MM.1S (cell line): ENCODE results near the gene MOXD1.

Experiments
- DNase-seq: peaks from one replicate; pipeline ENCODE4 v3.0.0-alpha.2; 2015
- H2AFZ ChIP-seq: fragments of 300-600 bp; sonication (generic); 2 replicates; pipeline ENCODE4 v1.6.0; 2016; ENCODE audit warnings: antibody characterized with exemption, low read length
- H3F3A ChIP-seq: fragments of 300-600 bp; sonication (generic); 2 replicates; pipeline ENCODE4 v1.6.1; 2016; ENCODE audit warnings: mild to moderate bottlenecking, antibody characterized with exemption, low read length, moderate library complexity, mixed read lengths; ENCODE audit not compliant: insufficient read depth
- H3K27ac ChIP-seq: fragments of 300-600 bp; sonication (generic); 2 replicates; pipeline ENCODE4 v1.5.1; 2016; ENCODE audit warnings: mild to moderate bottlenecking, low read length
- H3K27me3 ChIP-seq: fragments of 300-600 bp; sonication (generic); replicated peaks from 2 replicates; pipeline ENCODE4 v1.6.0; 2016; ENCODE audit warnings: low read length; ENCODE audit not compliant: insufficient read depth
- H3K36me3 ChIP-seq: fragments of 300-600 bp; sonication (generic); replicated peaks from 2 replicates; pipeline ENCODE4 v1.6.1; 2016; ENCODE audit warnings: mild to moderate bottlenecking, low read length, mixed read lengths; ENCODE audit not compliant: insufficient read depth
- H3K4me1 ChIP-seq: fragments of 300-600 bp; sonication (generic); 2 replicates; pipeline ENCODE4 v1.6.1; 2016; ENCODE audit warnings: low read length, mixed read lengths
- H3K4me2 ChIP-seq: fragments of 300-600 bp; sonication (generic); 2 replicates; pipeline ENCODE4 v1.6.0; 2016; ENCODE audit warnings: low read depth, low read length
- H3K4me3 ChIP-seq: fragments of 300-600 bp; sonication (generic); 2 replicates; pipeline ENCODE4 v1.5.1; 2016; ENCODE audit warnings: low read length, mixed read lengths
- H3K79me2 ChIP-seq: fragments of 300-600 bp; sonication (generic); 2 replicates; pipeline ENCODE4 v1.6.1; 2016; ENCODE audit warnings: mixed run types, low read length, mixed read lengths
- H3K9ac ChIP-seq: fragments of 300-600 bp; sonication (generic); 2 replicates; pipeline ENCODE4 v1.6.1; 2016; ENCODE audit warnings: low read length, mixed read lengths
- H3K9me2 ChIP-seq: fragments of 300-600 bp; sonication (generic); replicated peaks from 2 replicates; pipeline ENCODE4 v1.6.1; 2016; ENCODE audit warnings: mild to moderate bottlenecking, low read length, mixed read lengths; ENCODE audit not compliant: insufficient read depth
- H3K9me3 ChIP-seq: fragments of 300-600 bp; sonication (generic); replicated peaks from 2 replicates; pipeline ENCODE4 v1.6.1; 2016; ENCODE audit warnings: mild to moderate bottlenecking, low read length, mixed read lengths; ENCODE audit not compliant: insufficient read depth
- H4K20me1 ChIP-seq: fragments of 300-600 bp; sonication (generic); 2 replicates; pipeline ENCODE4 v1.6.1; 2016; ENCODE audit warnings: mild to moderate bottlenecking, low read length, moderate library complexity, mixed read lengths; ENCODE audit not compliant: insufficient read depth
- CTCF ChIP-seq: fragments of 300-600 bp; sonication (generic); IDR thresholded peaks from 2 replicates; pipeline ENCODE4 v1.5.1; 2016; ENCODE audit warnings: antibody characterized with exemption, low read length, mixed read lengths
- EZH2 ChIP-seq: fragments of 300-600 bp; sonication (generic); optimal IDR thresholded peaks from 2 replicates; pipeline ENCODE3; 2017; ENCODE audit warnings: low read depth, mild to moderate bottlenecking, antibody characterized with exemption, low read length, mixed read lengths
- EZH2phosphoT487 ChIP-seq: fragments of 300-600 bp; sonication (generic); IDR thresholded peaks from 2 replicates; pipeline ENCODE4 v1.6.1; 2018; ENCODE audit warnings: antibody characterized with exemption, low read length

Gene MOXD1

GRCh38 chr6:132401618-132402285 is 477 bp upstream of the MOXD1 start:
- Histone ChIP-seq H3K27me3 (no peaks in the 10 kb centered on the region), H3K4me1 (peaks cover 27% of the 10 kb centered on the region), H3K4me3 (peak overlapping the region; percentile 63), H3F3A (peaks cover 3% of the 10 kb centered on the region; the same call in 1 of the 2 replicates), H3K27ac (no peak overlapping the region), H2AFZ (peak overlapping the region; percentile 78; the same call in 1 of the 2 replicates), H4K20me1 (no peaks in the 10 kb centered on the region), H3K36me3 (no peaks in the 10 kb centered on the region), H3K9me2 (no peaks in the 10 kb centered on the region), H3K9ac (no peak overlapping the region), H3K79me2 (no peaks in the 10 kb centered on the region), H3K9me3 (no peaks in the 10 kb centered on the region), H3K4me2 (peak overlapping the region; percentile 79; the same call in 1 of the 2 replicates)
- TF ChIP-seq EZH2 (no peak), EZH2phosphoT487 (no peak), CTCF (no peak)
- no peak for DNase-seq

- Histone ChIP-seq H3K79me2 (no peaks in the 10 kb centered on the region), H3K36me3 (no peaks in the 10 kb centered on the region), H2AFZ (peak overlapping the region; percentile 94), H3K9ac (peak overlapping the region; percentile 57; the same call in 1 of the 2 replicates), H3K27me3 (no peaks in the 10 kb centered on the region), H3K4me1 (peaks cover 24% of the 10 kb centered on the region), H3K4me2 (peak overlapping the region; percentile 85), H3K27ac (no peak overlapping the region), H3F3A (peaks cover 3% of the 10 kb centered on the region; the same call in 1 of the 2 replicates), H3K9me2 (no peaks in the 10 kb centered on the region), H4K20me1 (no peaks in the 10 kb centered on the region), H3K9me3 (no peaks in the 10 kb centered on the region), H3K4me3 (peak overlapping the region; percentile 88)
- no peak for TF ChIP-seq EZH2phosphoT487
- DNase-seq = no peak
Measured at GRCh38 chr6:132400555-132400882, 756 bp downstream of the MOXD1 start.

GRCh38 chr6:132399376-132400074 is 1.8 kb downstream of the MOXD1 start:
- H3F3A ChIP-seq = no peaks in the 10 kb centered on the region
- no peaks in the 10 kb centered on the region for H3K27me3 ChIP-seq
- H3K4me1 ChIP-seq = peaks cover 14% of the 10 kb centered on the region
- TF ChIP-seq EZH2phosphoT487 = no peak
- no peak for TF ChIP-seq CTCF
- TF ChIP-seq EZH2 = no peak
- H2AFZ ChIP-seq = no peak overlapping the region
- H3K36me3 ChIP-seq = no peaks in the 10 kb centered on the region
- DNase-seq = no peak
- no peaks in the 10 kb centered on the region for H4K20me1 ChIP-seq
- H3K9me3 ChIP-seq = no peaks in the 10 kb centered on the region
- no peak overlapping the region for H3K4me2 ChIP-seq
- no peak overlapping the region for H3K27ac ChIP-seq
- no peaks in the 10 kb centered on the region for H3K9me2 ChIP-seq
- H3K79me2 ChIP-seq = no peaks in the 10 kb centered on the region
- no peak overlapping the region for H3K4me3 ChIP-seq
- H3K9ac ChIP-seq = no peak overlapping the region
